ENCODE measurements around the gene ZNF625.

ZNF625 gene

DNA sequence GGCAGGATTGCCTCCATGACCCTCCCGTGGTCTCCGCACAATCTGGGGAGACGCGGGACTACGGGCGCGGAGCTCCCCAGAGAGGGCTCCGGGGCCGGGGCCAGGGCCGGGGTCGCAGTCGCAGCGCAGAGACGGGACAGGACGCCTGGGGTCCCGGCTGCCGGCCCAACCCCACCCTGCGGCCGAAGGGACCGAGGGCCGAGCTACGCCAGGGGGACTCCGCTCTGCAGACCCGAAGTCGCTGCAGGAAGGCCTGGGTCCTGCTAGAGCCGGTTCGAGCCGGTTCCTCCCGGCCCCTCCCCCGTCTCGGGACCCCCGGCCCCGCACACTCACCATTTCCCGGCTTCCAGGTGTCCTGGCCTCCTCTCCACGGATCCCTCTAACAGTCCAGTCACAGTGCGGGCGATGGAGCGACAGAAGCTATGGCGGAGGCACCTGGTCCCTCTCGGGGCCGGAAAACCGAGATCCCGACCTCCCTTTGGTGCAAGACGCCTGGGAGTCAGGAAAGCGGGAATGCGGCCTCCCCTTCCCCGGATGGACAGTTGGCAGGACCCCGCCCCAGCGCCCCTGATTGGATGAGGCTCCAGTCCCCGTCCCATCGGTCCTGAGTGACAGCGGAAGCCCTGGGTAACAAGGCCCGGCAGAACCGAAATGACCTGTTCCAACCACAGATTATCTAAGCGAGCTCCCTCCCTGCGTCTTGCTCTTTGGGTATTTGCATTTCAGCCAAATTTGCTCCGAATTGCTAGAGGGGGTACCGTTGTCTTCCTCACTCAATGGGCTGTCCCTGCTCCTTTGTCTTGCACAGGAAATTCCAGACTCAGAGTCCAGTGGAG is at the start of gene ZNF625:
Gene ZNF625, minus strand, starts transcription at position 512 of the 836 bp plus-strand sequence. Its CDS starts 176 bp downstream, at position 336.
- TF ChIP-seq, protein P1, sequence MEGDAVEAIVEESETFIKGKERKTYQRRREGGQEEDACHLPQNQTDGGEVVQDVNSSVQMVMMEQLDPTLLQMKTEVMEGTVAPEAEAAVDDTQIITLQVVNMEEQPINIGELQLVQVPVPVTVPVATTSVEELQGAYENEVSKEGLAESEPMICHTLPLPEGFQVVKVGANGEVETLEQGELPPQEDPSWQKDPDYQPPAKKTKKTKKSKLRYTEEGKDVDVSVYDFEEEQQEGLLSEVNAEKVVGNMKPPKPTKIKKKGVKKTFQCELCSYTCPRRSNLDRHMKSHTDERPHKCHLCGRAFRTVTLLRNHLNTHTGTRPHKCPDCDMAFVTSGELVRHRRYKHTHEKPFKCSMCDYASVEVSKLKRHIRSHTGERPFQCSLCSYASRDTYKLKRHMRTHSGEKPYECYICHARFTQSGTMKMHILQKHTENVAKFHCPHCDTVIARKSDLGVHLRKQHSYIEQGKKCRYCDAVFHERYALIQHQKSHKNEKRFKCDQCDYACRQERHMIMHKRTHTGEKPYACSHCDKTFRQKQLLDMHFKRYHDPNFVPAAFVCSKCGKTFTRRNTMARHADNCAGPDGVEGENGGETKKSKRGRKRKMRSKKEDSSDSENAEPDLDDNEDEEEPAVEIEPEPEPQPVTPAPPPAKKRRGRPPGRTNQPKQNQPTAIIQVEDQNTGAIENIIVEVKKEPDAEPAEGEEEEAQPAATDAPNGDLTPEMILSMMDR (IDR thresholded peaks at IDR 0.05; ENCODE audit: borderline replicate concordance, insufficient read depth, low read depth, low read length), result no peak
- peak within 1 kb of the TSS; percentile 85 for H3K4me3 ChIP-seq (ENCODE audit: low read depth, low read length)

- H3K4me3 ChIP-seq (ENCODE audit: low read depth, low read length), result no peak overlapping the region
- TF ChIP-seq, protein P1 (IDR thresholded peaks at IDR 0.05; ENCODE audit: borderline replicate concordance, insufficient read depth, low read depth, low read length), result no peak
These were observed 48.8 kb upstream of the ZNF625 start for GRCh38 chr19:12205296-12205695.

DNA sequence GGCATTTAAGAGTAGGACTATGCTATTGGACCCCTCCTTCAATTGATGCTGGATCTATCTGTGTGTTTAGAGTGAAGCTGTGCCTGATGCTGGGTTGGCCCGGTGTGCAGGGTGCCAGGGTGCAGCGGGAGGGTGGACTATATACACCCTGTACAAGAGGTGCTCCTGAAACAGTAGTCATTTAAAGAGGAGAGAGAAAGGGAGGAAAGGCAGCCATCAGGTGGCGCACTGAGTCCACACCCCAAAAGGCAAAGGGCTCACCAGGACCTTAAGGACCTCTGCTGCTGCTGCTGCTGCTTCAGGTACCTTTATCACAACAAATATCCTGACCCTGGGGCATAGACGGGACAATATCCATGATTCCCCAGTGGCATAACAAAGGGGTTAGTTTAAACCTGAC is 45.7 kb upstream of the ZNF625 start:
- H3K4me3 ChIP-seq (ENCODE audit: low read depth, low read length), result no peak overlapping the region
- TF ChIP-seq, protein P1 (IDR thresholded peaks at IDR 0.05; ENCODE audit: borderline replicate concordance, insufficient read depth, low read depth, low read length), result no peak

DNA sequence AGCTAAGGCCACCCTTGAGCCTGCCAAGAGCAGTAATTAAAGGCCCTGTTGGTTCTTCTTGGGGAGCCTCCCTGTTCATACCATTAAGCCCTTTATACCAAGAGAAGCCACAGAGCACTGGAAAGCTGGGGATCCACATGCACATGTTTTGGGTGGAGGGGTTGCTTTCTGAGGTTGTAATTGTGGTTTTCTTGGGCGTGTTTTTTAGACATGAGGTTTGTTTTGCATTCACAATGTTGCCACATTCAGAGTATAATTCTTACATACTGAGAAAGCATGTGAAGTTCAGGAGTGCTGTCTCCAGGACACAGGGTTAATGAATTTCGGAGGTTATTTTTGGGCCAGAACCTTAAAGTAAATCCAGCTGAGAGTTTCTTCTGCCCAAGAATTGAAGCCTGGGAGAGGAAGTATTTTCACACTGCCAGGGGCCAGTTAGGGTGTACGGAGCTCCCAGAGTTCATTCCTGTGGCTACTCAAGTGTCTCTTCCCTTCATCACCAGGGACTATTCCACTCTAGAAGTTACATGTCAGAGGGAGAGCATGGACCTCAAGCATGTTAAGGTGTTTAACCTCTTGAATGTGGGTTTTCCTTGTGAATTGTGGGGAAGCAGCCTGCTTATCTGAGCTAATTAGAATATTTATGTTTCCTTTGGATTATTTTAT is 43.4 kb upstream of the ZNF625 start:
- TF ChIP-seq, protein P1 (IDR thresholded peaks at IDR 0.05; ENCODE audit: borderline replicate concordance, insufficient read depth, low read depth, low read length), result no peak

GRCh38 chr19:12198136-12198535 is 41.6 kb upstream of the ZNF625 start:
- TF ChIP-seq, protein P1 (IDR thresholded peaks at IDR 0.05; ENCODE audit: borderline replicate concordance, insufficient read depth, low read depth, low read length), result no peak
- H3K4me3 ChIP-seq (ENCODE audit: low read depth, low read length), result no peak overlapping the region

More for the DNA sequence above, 43.4 kb upstream of the ZNF625 start:
- H3K4me3 ChIP-seq (ENCODE audit: low read depth, low read length), result no peak overlapping the region

- no peak overlapping the region for H3K4me3 ChIP-seq (ENCODE audit: low read depth, low read length)
- TF ChIP-seq, protein P1 (IDR thresholded peaks at IDR 0.05; ENCODE audit: borderline replicate concordance, insufficient read depth, low read depth, low read length), result no peak
These were observed 38.5 kb upstream of the ZNF625 start for GRCh38 chr19:12194827-12195731.

Measured in GM12875 (cell line).